Mesendoderm (in vitro differentiated cells): ENCODE data around the gene SLC20A1.

ENCODE experiments used
- DNase-seq: peaks from one replicate; pipeline ENCODE4 v3.0.0; 2013
- H2AK5ac ChIP-seq: 2 replicates; pipeline ENCODE4 v1.6.1; 2013; ENCODE audit warnings: low read length, inconsistent platforms
- H2BK120ac ChIP-seq: 2 replicates; pipeline ENCODE4 v1.6.1; 2013; ENCODE audit warnings: low read depth, mild to moderate bottlenecking, low read length, moderate library complexity, mixed read lengths
- H2BK15ac ChIP-seq: replicated peaks from 2 replicates; pipeline ENCODE4 v1.6.1; 2013; ENCODE audit warnings: low read depth, mild to moderate bottlenecking, moderate library complexity
- H2BK5ac ChIP-seq: 2 replicates; pipeline ENCODE4 v1.6.1; 2013; ENCODE audit warnings: low read length, inconsistent platforms
- H3K18ac ChIP-seq: 2 replicates; pipeline ENCODE4 v1.6.1; 2013; ENCODE audit warnings: mild to moderate bottlenecking, low read length, mixed read lengths
- H3K23ac ChIP-seq: one replicate; pipeline ENCODE4 v1.6.1; 2013; ENCODE audit warnings: low read length
- H3K27ac ChIP-seq: 2 replicates; pipeline ENCODE4 v1.5.1; 2013; ENCODE audit warnings: low read depth, mild to moderate bottlenecking, inconsistent platforms, low read length, moderate library complexity
- H3K27me3 ChIP-seq: 2 replicates; pipeline ENCODE4 v1.6.1; 2013; ENCODE audit warnings: low read length, control low read depth, mild to moderate bottlenecking, inconsistent platforms; ENCODE audit not compliant: insufficient read depth, poor library complexity
- H3K36me3 ChIP-seq: 2 replicates; pipeline ENCODE4 v1.6.1; 2013; ENCODE audit warnings: low read length, inconsistent platforms; ENCODE audit not compliant: control insufficient read depth, insufficient read depth
- H3K4ac ChIP-seq: one replicate; pipeline ENCODE4 v1.6.1; 2013; ENCODE audit warnings: low read depth, mild to moderate bottlenecking, low read length, moderate library complexity
- H3K4me1 ChIP-seq: 2 replicates; pipeline ENCODE4 v1.6.1; 2013; ENCODE audit warnings: low read depth, low read length, inconsistent platforms; ENCODE audit not compliant: control insufficient read depth
- H3K4me2 ChIP-seq: 2 replicates; pipeline ENCODE4 v1.6.1; 2013; ENCODE audit warnings: low read length
- H3K4me3 ChIP-seq: 2 replicates; pipeline ENCODE4 v1.5.1; 2013; ENCODE audit warnings: mild to moderate bottlenecking, low read length
- H3K56ac ChIP-seq: one replicate; pipeline ENCODE4 v1.6.1; 2013; ENCODE audit warnings: low read length
- H3K79me1 ChIP-seq: 2 replicates; pipeline ENCODE4 v1.6.1; 2013; ENCODE audit warnings: low read length, inconsistent platforms
- H3K79me2 ChIP-seq: 2 replicates; pipeline ENCODE4 v1.6.1; 2013; ENCODE audit warnings: mild to moderate bottlenecking, low read length; ENCODE audit not compliant: control insufficient read depth, insufficient read depth
- H3K9ac ChIP-seq: 2 replicates; pipeline ENCODE4 v1.6.1; 2013; ENCODE audit warnings: low read length, inconsistent platforms
- H4K5ac ChIP-seq: one replicate; pipeline ENCODE4 v1.6.1; 2013; ENCODE audit warnings: low read length
- H4K8ac ChIP-seq: one replicate; pipeline ENCODE4 v1.6.1; 2013; ENCODE audit warnings: low read depth, mild to moderate bottlenecking, control low read depth, low read length, moderate library complexity
- WGBS: extraction: QIAGEN DNeasy Blood & Tissue Kit; methylation state at CpG from one replicate; pipeline ENCODE4 v1.1.7; 2013; ENCODE audit warnings: low lambda C conversion rate, missing lambda C conversion rate; ENCODE audit not compliant: insufficient coverage; ENCODE audit errors: extremely low coverage; 5-methylcytosine and 5-hydroxymethylcytosine counted together

Gene SLC20A1

GRCh38 chr2:112670252-112671022, 24.7 kb downstream of the SLC20A1 start:
- no peak overlapping the region for H3K4me3 ChIP-seq
- no peaks in the 10 kb centered on the region for H3K79me1 ChIP-seq
- no peak overlapping the region for H3K18ac ChIP-seq
- H3K4me2 ChIP-seq: no peak overlapping the region
- H2BK15ac ChIP-seq: no peak overlapping the region
- H2AK5ac ChIP-seq: no peak overlapping the region
- H4K8ac ChIP-seq: no peak overlapping the region
- no peak overlapping the region for H3K23ac ChIP-seq
- no peak overlapping the region for H3K56ac ChIP-seq
- no peak overlapping the region for H3K27ac ChIP-seq
- H2BK5ac ChIP-seq: no peak overlapping the region
- H3K79me2 ChIP-seq: no peaks in the 10 kb centered on the region
- no peak overlapping the region for H4K5ac ChIP-seq
- no peaks in the 10 kb centered on the region for H3K36me3 ChIP-seq
- H2BK120ac ChIP-seq: no peak overlapping the region
- peaks cover 5% of the 10 kb centered on the region for H3K4me1 ChIP-seq
- no peaks in the 10 kb centered on the region for H3K27me3 ChIP-seq
- no CpG with 5 or more reads among the region's 5 CpGs for WGBS
- H3K4ac ChIP-seq: no peak overlapping the region
- H3K9ac ChIP-seq: no peak overlapping the region
- DNase-seq: no peak

- Histone ChIP-seq H3K4me3 (no peak overlapping the region), H2BK15ac (no peak overlapping the region), H4K8ac (no peak overlapping the region), H3K4me1 (peaks cover 5% of the 10 kb centered on the region), H3K18ac (no peak overlapping the region), H2AK5ac (no peak overlapping the region), H3K79me2 (no peaks in the 10 kb centered on the region), H3K4me2 (no peak overlapping the region), H3K27me3 (no peaks in the 10 kb centered on the region), H2BK120ac (no peak overlapping the region), H4K5ac (no peak overlapping the region), H3K79me1 (no peaks in the 10 kb centered on the region), H2BK5ac (no peak overlapping the region), H3K4ac (no peak overlapping the region), H3K36me3 (no peaks in the 10 kb centered on the region), H3K9ac (no peak overlapping the region), H3K27ac (no peak overlapping the region), H3K56ac (no peak overlapping the region), H3K23ac (no peak overlapping the region)
- no CpG with 5 or more reads among the region's 2 CpGs for WGBS
- no peak for DNase-seq
Observed at GRCh38 chr2:112671801-112672200, 26.1 kb downstream of the SLC20A1 start.

GRCh38 chr2:112673008-112673407, 27.3 kb downstream of the SLC20A1 start:
- no peak overlapping the region for H2BK120ac ChIP-seq
- no peak overlapping the region for H3K56ac ChIP-seq
- no peak overlapping the region for H2BK15ac ChIP-seq
- no peaks in the 10 kb centered on the region for H3K79me1 ChIP-seq
- no peaks in the 10 kb centered on the region for H3K36me3 ChIP-seq
- H3K4me2 ChIP-seq: no peak overlapping the region
- no peak overlapping the region for H3K4me3 ChIP-seq
- no peak overlapping the region for H4K8ac ChIP-seq
- H3K79me2 ChIP-seq: no peaks in the 10 kb centered on the region
- DNase-seq: no peak
- WGBS: no CpG with 5 or more reads among the region's 1 CpG
- no peak overlapping the region for H3K23ac ChIP-seq
- H3K9ac ChIP-seq: no peak overlapping the region
- no peak overlapping the region for H2BK5ac ChIP-seq
- H3K18ac ChIP-seq: no peak overlapping the region
- H2AK5ac ChIP-seq: no peak overlapping the region
- no peaks in the 10 kb centered on the region for H3K27me3 ChIP-seq
- H3K4me1 ChIP-seq: peaks cover 5% of the 10 kb centered on the region
- H3K4ac ChIP-seq: no peak overlapping the region
- no peak overlapping the region for H3K27ac ChIP-seq
- no peak overlapping the region for H4K5ac ChIP-seq

- Histone ChIP-seq H3K56ac (peak overlapping the region; percentile 56), H2BK5ac (no peak overlapping the region), H2BK120ac (no peak overlapping the region), H2AK5ac (no peak overlapping the region), H3K4ac (no peak overlapping the region), H3K4me2 (no peak overlapping the region), H3K79me1 (no peaks in the 10 kb centered on the region), H3K79me2 (no peaks in the 10 kb centered on the region), H3K18ac (no peak overlapping the region), H2BK15ac (no peak overlapping the region), H4K8ac (no peak overlapping the region), H3K4me1 (peaks cover 5% of the 10 kb centered on the region), H3K4me3 (no peak overlapping the region), H4K5ac (no peak overlapping the region), H3K27ac (no peak overlapping the region), H3K27me3 (no peaks in the 10 kb centered on the region), H3K9ac (no peak overlapping the region), H3K36me3 (no peaks in the 10 kb centered on the region), H3K23ac (no peak overlapping the region)
- no peak for DNase-seq
- no CpG with 5 or more reads among the region's 12 CpGs for WGBS
Observed at GRCh38 chr2:112674229-112674628, 28.5 kb downstream of the SLC20A1 start.

GRCh38 chr2:112679484-112679883, 33.7 kb downstream of the SLC20A1 start:
- peak; percentile 46 for DNase-seq
- no peaks in the 10 kb centered on the region for H3K27me3 ChIP-seq
- H3K4me2 ChIP-seq: no peak overlapping the region
- no peak overlapping the region for H3K4ac ChIP-seq
- H3K27ac ChIP-seq: no peak overlapping the region
- H3K4me3 ChIP-seq: no peak overlapping the region
- peaks cover 13% of the 10 kb centered on the region for H3K4me1 ChIP-seq
- no peak overlapping the region for H3K18ac ChIP-seq
- H2AK5ac ChIP-seq: no peak overlapping the region
- no peak overlapping the region for H2BK5ac ChIP-seq
- no peak overlapping the region for H2BK15ac ChIP-seq
- H3K79me2 ChIP-seq: no peaks in the 10 kb centered on the region
- H2BK120ac ChIP-seq: no peak overlapping the region
- no peak overlapping the region for H4K8ac ChIP-seq
- no peak overlapping the region for H3K23ac ChIP-seq
- no peaks in the 10 kb centered on the region for H3K36me3 ChIP-seq
- H4K5ac ChIP-seq: no peak overlapping the region
- peak overlapping the region; percentile 2 for H3K56ac ChIP-seq
- no peaks in the 10 kb centered on the region for H3K79me1 ChIP-seq
- no peak overlapping the region for H3K9ac ChIP-seq
- WGBS: no CpG with 5 or more reads among the region's 3 CpGs

GRCh38 chr2:112680666-112681101, 34.9 kb downstream of the SLC20A1 start:
- H3K27me3 ChIP-seq: no peaks in the 10 kb centered on the region
- no peak overlapping the region for H3K9ac ChIP-seq
- no peak overlapping the region for H3K27ac ChIP-seq
- no peak for DNase-seq
- H2BK15ac ChIP-seq: no peak overlapping the region
- no CpG with 5 or more reads among the region's 5 CpGs for WGBS
- H4K5ac ChIP-seq: no peak overlapping the region
- H4K8ac ChIP-seq: no peak overlapping the region
- H3K79me1 ChIP-seq: no peaks in the 10 kb centered on the region
- peaks cover 10% of the 10 kb centered on the region for H3K4me1 ChIP-seq
- H3K56ac ChIP-seq: no peak overlapping the region
- H2BK120ac ChIP-seq: no peak overlapping the region
- H2BK5ac ChIP-seq: no peak overlapping the region
- no peak overlapping the region for H3K4me2 ChIP-seq
- H3K79me2 ChIP-seq: no peaks in the 10 kb centered on the region
- no peak overlapping the region for H3K4ac ChIP-seq
- no peak overlapping the region for H2AK5ac ChIP-seq
- H3K36me3 ChIP-seq: no peaks in the 10 kb centered on the region
- no peak overlapping the region for H3K23ac ChIP-seq
- no peak overlapping the region for H3K18ac ChIP-seq
- H3K4me3 ChIP-seq: no peak overlapping the region
